ENCODE results near the gene DLGAP1.
A peak's percentile ranks its signal among the peaks of the same experiment; 100 is the strongest.

The DLGAP1 gene

DNA sequence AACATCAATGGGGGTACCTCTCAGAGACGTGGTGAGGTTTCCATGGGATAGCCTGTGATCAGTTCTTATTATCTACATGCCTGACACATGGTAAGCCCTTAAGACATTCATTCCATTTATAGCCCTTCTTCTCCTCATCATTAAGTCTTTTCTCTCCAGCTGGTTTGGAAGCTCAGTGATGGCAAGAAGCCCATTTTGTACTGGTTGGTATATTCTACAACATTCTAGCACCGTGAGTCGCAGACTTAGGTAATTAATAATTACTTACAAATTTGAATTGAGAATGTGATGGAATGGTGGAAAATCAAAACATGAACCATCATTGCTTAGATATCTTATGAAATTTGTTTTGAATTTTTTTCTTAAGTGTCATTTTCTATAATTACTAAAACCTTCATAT lies 472.6 kb downstream of the DLGAP1 start:
- TF ChIP-seq, protein P1, sequence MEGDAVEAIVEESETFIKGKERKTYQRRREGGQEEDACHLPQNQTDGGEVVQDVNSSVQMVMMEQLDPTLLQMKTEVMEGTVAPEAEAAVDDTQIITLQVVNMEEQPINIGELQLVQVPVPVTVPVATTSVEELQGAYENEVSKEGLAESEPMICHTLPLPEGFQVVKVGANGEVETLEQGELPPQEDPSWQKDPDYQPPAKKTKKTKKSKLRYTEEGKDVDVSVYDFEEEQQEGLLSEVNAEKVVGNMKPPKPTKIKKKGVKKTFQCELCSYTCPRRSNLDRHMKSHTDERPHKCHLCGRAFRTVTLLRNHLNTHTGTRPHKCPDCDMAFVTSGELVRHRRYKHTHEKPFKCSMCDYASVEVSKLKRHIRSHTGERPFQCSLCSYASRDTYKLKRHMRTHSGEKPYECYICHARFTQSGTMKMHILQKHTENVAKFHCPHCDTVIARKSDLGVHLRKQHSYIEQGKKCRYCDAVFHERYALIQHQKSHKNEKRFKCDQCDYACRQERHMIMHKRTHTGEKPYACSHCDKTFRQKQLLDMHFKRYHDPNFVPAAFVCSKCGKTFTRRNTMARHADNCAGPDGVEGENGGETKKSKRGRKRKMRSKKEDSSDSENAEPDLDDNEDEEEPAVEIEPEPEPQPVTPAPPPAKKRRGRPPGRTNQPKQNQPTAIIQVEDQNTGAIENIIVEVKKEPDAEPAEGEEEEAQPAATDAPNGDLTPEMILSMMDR (conservative IDR thresholded peaks at IDR 0.05; ENCODE audit: control insufficient read depth, insufficient read depth, low read depth, low read length): no peak
- H3K4me3 ChIP-seq (ENCODE audit: control insufficient read depth, low read depth, low read length): no peak overlapping the region
- DNase-seq (ENCODE audit: low read depth): peak; percentile 55

DNA sequence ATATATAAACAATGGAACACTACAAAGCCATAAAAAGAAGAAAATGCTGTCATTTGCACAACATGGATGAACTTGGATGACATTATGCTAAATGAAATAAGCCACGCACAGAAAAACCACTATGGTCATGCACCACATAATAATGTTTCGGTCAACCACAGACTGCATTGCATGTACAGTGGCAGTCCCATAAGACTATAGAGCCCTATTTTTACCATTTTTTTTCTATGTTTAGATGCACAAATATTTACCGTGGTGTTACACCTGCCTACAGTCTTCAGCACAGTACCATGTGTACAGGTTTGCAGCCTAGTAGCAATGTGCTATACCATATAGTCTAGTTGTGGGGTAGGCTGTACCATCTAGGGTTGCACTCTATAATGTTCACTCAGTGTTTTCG lies 476.1 kb downstream of the DLGAP1 start:
- no peak overlapping the region for H3K4me3 ChIP-seq (ENCODE audit: control insufficient read depth, low read depth, low read length)
- TF ChIP-seq, protein P1 (conservative IDR thresholded peaks at IDR 0.05; ENCODE audit: control insufficient read depth, insufficient read depth, low read depth, low read length): no peak
- no peak for DNase-seq (ENCODE audit: low read depth)

DNA sequence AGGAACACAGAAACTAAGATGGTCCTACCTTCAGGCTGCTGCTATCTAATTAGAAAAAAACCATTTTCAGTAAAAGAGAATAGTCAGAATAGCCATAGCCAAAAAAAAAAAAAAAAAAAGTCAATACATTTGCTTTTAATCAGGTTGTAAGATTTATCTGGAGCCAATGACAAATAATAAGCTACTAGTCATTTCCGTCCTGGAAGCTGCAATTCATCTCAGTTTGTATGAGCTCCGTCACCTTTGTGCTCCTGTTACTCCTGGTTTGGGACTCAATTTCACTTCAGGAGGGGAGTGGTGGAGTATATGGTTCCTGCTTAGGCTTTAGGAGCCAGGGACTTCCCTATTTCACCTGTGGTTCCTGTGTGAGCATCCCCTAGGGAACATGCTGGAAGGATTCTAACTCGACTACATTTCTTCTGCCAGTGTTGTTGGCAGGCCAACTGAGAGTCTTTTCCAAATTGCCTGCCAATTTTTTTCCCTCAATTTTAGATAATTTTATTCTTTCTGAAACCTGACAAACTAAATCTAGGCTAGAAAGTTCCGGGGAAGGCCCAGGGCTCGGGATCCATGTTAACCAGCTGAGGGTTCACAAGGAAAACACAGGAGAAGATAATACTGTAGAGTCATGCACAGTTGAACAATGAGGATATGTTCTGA lies 481.8 kb downstream of the DLGAP1 start:
- DNase-seq (ENCODE audit: low read depth): peak; percentile 76
- TF ChIP-seq, protein P1 (conservative IDR thresholded peaks at IDR 0.05; ENCODE audit: control insufficient read depth, insufficient read depth, low read depth, low read length): no peak
- H3K4me3 ChIP-seq (ENCODE audit: control insufficient read depth, low read depth, low read length): no peak overlapping the region

DNA sequence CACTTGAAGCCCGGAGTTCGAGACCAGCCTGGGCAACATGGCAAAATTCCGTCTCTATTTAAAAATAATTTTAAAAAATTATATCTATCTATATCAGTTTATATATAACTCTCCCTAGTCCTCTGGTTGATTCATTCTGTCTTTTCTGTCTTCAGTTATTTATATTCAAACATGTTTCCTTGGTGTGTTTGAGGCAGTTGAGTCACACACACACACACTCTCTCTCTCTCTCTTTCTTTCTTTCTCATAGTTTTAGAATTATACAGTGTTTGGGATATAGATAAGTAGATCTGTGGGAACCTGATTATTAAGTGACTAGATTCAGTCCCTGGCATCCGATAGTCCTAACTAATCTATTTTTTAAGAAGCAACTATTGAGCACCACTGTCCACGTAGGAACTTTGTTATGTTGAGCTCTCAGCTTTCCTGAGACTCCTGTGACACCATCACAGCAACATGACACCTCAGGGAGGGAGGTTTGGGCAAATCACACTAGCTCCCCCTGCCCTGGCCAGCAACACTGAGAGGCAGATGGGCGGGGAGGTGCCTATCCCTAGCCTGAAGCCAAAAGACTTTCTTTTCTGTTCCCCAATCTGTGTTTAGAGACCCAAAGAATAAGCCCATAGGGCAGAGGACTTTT lies 482.7 kb downstream of the DLGAP1 start:
- H3K4me3 ChIP-seq (ENCODE audit: control insufficient read depth, low read depth, low read length): no peak overlapping the region
- TF ChIP-seq, protein P1 (conservative IDR thresholded peaks at IDR 0.05; ENCODE audit: control insufficient read depth, insufficient read depth, low read depth, low read length): no peak
- DNase-seq (ENCODE audit: low read depth): peak; percentile 33

DNA sequence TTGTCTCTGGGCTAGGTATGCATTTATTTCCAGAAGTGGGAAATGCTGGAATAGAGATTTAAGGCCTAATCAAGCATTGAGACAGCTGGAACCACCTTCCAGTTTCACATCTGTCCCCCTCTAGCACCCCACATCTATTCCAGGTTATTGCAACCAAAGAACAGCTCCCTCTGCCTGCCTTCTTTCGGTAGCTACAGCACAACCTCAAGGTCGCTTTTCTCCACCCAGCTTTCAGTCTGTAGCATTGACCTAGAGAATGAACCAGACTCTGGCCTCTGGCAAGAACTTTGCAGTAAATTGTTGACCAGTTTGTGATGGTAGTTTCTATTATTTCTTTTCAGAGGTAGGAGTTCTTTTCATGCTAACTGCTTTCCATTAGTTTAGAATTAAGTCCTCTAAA lies 484.2 kb downstream of the DLGAP1 start:
- DNase-seq (ENCODE audit: low read depth): no peak
- TF ChIP-seq, protein P1 (conservative IDR thresholded peaks at IDR 0.05; ENCODE audit: control insufficient read depth, insufficient read depth, low read depth, low read length): peak; percentile 20
- no peak overlapping the region for H3K4me3 ChIP-seq (ENCODE audit: control insufficient read depth, low read depth, low read length)

DNA sequence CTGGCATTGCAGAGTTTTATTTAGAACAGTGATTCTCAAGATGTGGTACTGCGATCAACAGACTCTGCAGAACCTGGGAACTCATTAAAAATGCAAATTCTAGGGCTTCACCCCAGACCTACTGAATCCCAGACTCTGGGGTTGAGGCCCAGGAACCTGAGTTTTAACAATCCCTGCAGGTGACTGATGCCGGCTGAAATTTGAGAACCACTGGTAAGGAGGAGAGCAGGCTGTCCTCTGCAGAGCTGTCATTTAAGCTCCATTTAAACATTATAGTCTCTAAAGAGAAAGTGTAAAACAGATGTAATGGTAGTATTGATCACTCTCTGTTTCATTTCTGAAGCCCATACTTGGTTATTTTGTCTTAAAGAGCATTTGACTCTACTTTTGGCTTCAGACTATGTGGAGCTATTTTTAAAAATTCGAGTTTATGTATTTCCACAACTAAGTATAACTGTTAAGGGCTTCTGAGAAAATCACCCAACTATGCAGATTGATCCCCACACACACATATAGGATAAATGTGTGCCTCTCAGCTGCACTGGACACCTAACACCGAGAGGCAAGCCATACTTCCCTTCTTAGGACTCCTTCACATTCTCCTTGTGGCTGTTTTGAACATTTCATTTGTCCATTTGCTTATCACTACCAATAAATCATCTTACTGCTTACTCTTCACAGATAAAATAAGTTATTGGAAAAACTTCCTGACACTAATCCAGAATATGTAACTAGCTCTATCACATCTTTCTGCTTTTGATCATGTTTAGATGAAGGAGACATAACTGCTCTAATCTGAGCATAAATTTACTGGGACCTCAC lies 487.5 kb downstream of the DLGAP1 start:
- DNase-seq (ENCODE audit: low read depth): no peak
- TF ChIP-seq, protein P1 (conservative IDR thresholded peaks at IDR 0.05; ENCODE audit: control insufficient read depth, insufficient read depth, low read depth, low read length): no peak
- no peak overlapping the region for H3K4me3 ChIP-seq (ENCODE audit: control insufficient read depth, low read depth, low read length)
